GM12872 (cell line): Measurements from ENCODE around the gene AKR1D1.

Source experiments
- TF ChIP-seq, protein P1 (sequence below): IDR thresholded peaks from 3 replicates; pipeline ENCODE4 v1.5.1; 2011; ENCODE audit warnings: low read depth, mild to moderate bottlenecking, low read length, moderate library complexity; ENCODE audit not compliant: insufficient read depth

The AKR1D1 gene

DNA sequence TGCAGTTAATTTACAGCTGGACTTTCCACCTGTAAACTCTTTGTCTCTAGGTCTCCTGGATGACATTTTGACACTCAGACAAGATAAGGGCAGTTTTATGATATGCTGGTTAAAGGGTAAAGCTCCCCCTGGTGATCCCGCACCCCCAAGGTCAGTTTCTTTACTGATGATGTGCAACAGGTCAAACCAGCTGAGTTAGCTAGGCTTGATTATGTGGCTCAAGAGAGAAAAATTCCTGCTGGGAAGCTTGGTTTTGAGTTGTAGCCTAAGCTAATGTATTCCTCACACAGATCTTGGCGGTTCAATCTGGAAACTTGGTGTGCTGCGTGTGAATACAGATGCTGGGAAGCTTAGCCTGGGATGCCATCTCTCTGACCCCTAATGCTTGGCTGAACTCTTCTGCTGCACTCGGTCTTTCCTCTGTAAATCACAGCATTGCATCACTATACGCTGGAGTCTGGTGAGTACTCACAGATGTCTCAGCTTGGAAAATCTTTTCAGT lies 11.4 kb upstream of the AKR1D1 start:
- TF ChIP-seq, protein P1, sequence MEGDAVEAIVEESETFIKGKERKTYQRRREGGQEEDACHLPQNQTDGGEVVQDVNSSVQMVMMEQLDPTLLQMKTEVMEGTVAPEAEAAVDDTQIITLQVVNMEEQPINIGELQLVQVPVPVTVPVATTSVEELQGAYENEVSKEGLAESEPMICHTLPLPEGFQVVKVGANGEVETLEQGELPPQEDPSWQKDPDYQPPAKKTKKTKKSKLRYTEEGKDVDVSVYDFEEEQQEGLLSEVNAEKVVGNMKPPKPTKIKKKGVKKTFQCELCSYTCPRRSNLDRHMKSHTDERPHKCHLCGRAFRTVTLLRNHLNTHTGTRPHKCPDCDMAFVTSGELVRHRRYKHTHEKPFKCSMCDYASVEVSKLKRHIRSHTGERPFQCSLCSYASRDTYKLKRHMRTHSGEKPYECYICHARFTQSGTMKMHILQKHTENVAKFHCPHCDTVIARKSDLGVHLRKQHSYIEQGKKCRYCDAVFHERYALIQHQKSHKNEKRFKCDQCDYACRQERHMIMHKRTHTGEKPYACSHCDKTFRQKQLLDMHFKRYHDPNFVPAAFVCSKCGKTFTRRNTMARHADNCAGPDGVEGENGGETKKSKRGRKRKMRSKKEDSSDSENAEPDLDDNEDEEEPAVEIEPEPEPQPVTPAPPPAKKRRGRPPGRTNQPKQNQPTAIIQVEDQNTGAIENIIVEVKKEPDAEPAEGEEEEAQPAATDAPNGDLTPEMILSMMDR, result no peak

DNA sequence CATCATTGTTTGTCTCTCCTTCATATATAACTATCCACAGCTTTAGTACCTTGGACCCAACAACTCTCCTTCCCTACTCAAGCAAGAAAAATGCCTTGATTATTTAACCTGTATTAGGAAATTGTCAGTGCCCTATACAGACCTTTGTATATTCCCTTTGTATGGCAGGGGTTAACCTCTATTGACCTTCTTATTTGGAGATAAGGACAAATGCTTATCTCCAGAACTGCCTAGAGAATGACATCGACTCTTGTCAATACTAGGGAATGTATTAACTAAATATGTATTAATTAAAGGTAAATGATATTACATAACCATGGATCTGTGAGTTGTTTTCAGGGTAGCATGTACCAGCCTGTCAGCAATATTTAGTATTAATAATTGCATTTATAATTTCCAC lies 10.4 kb upstream of the AKR1D1 start:
- TF ChIP-seq, protein P1, result no peak

DNA sequence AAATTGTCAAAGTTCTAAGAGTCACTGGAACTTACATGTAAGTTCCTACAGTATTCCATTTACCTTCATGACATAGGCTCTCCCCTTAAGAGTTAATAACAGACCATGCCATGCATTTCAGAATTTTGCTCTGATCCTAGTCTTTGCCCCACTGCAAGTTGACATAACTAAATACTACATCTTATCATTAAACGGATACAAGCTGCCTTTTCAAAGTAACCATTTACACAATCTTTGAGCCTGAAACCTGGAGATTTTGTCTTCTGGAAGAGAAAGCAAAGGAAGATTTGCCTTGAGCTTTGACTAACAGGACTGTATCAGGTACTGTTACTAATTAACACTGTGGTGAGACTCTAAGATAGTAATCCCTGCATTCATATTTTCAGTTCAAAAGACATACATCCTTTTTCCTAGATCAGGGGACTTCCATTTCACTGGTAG lies 9.3 kb upstream of the AKR1D1 start:
- TF ChIP-seq, protein P1, result no peak

- TF ChIP-seq, protein P1, result no peak
These were observed 8.5 kb upstream of the AKR1D1 start for GRCh38 chr7:138067774-138068173.

GRCh38 chr7:138070908-138071307 lies 5.4 kb upstream of the AKR1D1 start:
- TF ChIP-seq, protein P1, result no peak

DNA sequence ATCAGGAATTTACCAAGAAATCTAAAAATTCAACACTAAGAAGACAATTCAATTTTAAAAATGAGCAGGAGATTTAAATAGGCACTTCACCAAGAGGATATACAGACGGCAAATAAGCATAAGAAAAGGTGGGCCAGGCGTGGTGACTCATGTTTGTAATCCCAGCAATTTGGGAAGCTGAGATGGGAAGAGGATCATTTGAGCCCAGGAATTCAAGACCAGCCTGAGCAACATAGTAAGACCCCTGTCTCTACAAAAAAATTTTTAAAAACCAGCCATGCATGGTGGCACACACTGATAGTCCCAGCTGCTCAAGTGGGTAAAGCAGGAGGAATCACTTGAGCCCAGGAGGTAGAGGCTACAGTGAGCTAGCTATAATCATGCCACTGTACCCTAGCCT lies 3.5 kb upstream of the AKR1D1 start:
- TF ChIP-seq, protein P1, result no peak

- TF ChIP-seq, protein P1, result no peak
These were observed 2.1 kb upstream of the AKR1D1 start for GRCh38 chr7:138074121-138074520.

- TF ChIP-seq, protein P1, result no peak
These were observed 1.7 kb upstream of the AKR1D1 start for GRCh38 chr7:138074540-138074939.
